GM12892 (cell line): ENCODE results near the gene SLC32A1.

Source experiments
- POLR2A ChIP-seq: IDR thresholded peaks from 2 replicates; pipeline ENCODE4 v1.6.1; 2011; ENCODE audit warnings: low read depth, low read length, control low read depth
- POLR2AphosphoS5 ChIP-seq: IDR thresholded peaks from 2 replicates; pipeline ENCODE4 v1.6.1; 2011; ENCODE audit warnings: low read depth, low read length, control low read depth
- TAF1 ChIP-seq: IDR thresholded peaks from 2 replicates; pipeline ENCODE4 v1.6.1; 2011; ENCODE audit warnings: low read depth, mild to moderate bottlenecking, control low read depth, low read length, borderline replicate concordance

DNA sequence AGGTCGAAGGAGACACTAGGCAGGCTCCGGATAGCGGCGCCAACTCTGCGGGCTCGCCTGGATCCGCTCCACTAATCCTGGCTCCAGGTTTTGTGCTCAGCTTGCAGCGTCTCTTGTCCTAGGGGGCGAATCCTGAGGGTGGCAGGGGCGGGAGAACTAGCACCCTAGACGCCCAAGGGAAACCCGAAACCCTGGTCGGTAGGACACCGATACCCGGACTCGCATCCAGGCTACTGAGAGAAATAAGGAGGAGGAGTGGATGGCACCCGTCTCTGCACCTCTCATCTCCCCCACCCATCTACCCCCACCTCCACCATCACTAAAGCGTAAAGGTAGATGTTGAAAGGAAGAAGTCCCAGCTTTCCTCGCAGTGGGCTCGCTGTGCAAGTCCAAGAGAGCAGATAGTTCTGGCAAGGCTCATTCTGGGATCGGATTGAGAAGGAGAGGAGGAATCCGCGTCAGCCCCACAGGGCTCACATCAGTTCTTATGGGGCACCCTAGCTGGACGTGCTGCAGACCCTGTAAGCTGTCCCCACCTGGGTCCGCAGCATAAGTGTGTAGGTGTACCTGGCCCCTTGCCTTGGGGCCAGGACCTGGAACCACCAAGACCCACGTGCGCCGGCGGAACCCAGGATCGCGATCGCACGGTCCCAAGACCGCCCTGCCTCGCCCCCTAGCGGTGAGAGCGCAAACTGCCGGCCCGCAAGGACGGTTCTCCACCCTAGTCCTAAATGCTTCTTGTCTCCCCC lies 6.9 kb downstream of the SLC32A1 start:
- TF ChIP-seq POLR2A = no peak
- no peak for TF ChIP-seq TAF1
- TF ChIP-seq POLR2AphosphoS5 = no peak
